Thyroid gland (tissue), 4 donors: ENCODE data around the gene PMPCB.

Source experiments
- POLR2A ChIP-seq, 2 donors: fragments of 450-650 bp; IDR thresholded peaks; one replicate each; pipeline ENCODE4 v1.6.1; 2017; ENCODE audit warnings: antibody characterized with exemption in 2 of 2, mild to moderate bottlenecking in 2 of 2, moderate library complexity in 1 of 2
- TF ChIP-seq, protein P1 (sequence below), 6 experiments: fragments of 200-600 bp in 3 of 6; fragments of 450-650 bp in 3 of 6; sonication (generic) in 3 of 6; IDR thresholded peaks; one replicate each; pipeline ENCODE4 v1.5.1; 2016 to 2019; ENCODE audit warnings: antibody characterized with exemption in 6 of 6, mild to moderate bottlenecking in 2 of 6, inconsistent platforms in 1 of 6, moderate library complexity in 1 of 6

DNA sequence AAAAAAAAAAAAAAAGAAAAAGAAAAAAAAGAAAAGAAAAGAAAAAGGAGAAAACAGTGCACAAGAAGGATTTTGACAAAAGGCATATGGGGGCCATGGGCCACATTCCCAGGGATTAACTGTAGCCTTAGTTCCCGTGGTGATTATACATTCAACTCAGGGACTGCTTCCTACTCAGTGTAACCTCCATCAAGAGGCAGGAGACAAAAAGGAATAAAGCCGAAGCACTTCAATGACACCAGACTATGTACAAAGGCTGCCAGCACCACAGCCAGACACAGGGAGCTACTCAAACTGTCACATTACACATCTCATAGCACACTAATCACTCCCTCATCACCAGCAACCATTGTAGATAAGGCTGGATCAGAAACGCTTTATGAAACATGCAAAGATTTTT is 5.1 kb upstream of the PMPCB start:
- TF ChIP-seq, protein P1, sequence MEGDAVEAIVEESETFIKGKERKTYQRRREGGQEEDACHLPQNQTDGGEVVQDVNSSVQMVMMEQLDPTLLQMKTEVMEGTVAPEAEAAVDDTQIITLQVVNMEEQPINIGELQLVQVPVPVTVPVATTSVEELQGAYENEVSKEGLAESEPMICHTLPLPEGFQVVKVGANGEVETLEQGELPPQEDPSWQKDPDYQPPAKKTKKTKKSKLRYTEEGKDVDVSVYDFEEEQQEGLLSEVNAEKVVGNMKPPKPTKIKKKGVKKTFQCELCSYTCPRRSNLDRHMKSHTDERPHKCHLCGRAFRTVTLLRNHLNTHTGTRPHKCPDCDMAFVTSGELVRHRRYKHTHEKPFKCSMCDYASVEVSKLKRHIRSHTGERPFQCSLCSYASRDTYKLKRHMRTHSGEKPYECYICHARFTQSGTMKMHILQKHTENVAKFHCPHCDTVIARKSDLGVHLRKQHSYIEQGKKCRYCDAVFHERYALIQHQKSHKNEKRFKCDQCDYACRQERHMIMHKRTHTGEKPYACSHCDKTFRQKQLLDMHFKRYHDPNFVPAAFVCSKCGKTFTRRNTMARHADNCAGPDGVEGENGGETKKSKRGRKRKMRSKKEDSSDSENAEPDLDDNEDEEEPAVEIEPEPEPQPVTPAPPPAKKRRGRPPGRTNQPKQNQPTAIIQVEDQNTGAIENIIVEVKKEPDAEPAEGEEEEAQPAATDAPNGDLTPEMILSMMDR (IDR thresholded peaks at IDR 0.05), result no peak
- TF ChIP-seq POLR2A (IDR thresholded peaks at IDR 0.05), result no peak
